ENCODE measurements around the gene ZNF215.

GRCh38 chr11:6988506-6988905, 62.3 kb downstream of the ZNF215 start:
- TF ChIP-seq CTCF (IDR thresholded peaks at IDR 0.05; ENCODE audit: extremely low read depth in 1 of 2, insufficient read depth in 1 of 2, low read depth in 1 of 2, low read length in 2 of 2) (no peak), POLR2A (IDR thresholded peaks at IDR 0.05; ENCODE audit: low read depth, low read length) (no peak), FOS (IDR thresholded peaks at IDR 0.05; ENCODE audit: borderline replicate concordance, insufficient read depth, low read length) (no peak)
